Choroid plexus epithelial cell (primary cell): Measurements from ENCODE around the gene ZFAND2B.

Experiments
- DNase-seq: peaks from one replicate; pipeline ENCODE4 v3.0.0-alpha.2; 2010; ENCODE audit warnings: low read depth
- H3K4me3 ChIP-seq: 2 replicates; pipeline ENCODE4 v1.5.1; 2011; ENCODE audit warnings: low read depth, mild to moderate bottlenecking, control low read depth, low read length, moderate library complexity
- CTCF ChIP-seq: conservative IDR thresholded peaks from 2 replicates; pipeline ENCODE4 v1.5.1; 2011; ENCODE audit warnings: low read depth, mild to moderate bottlenecking, control low read depth, inconsistent platforms, low read length, moderate library complexity

Gene ZFAND2B

GRCh38 chr2:219171231-219171651, 35.3 kb upstream of the ZFAND2B start:
- TF ChIP-seq CTCF = peak; percentile 80
- H3K4me3 ChIP-seq = no peak overlapping the region
- DNase-seq = peak; percentile 88

- no peak for DNase-seq
- no peak for TF ChIP-seq CTCF
- no peak overlapping the region for H3K4me3 ChIP-seq
Observed at GRCh38 chr2:219172231-219173154, 34.1 kb upstream of the ZFAND2B start.

GRCh38 chr2:219173176-219173575, 33.4 kb upstream of the ZFAND2B start:
- no peak for DNase-seq
- TF ChIP-seq CTCF = no peak
- H3K4me3 ChIP-seq = no peak overlapping the region

- no peak for DNase-seq
- H3K4me3 ChIP-seq = no peak overlapping the region
- TF ChIP-seq CTCF = no peak
Observed at GRCh38 chr2:219174146-219174545, 32.4 kb upstream of the ZFAND2B start.

DNA sequence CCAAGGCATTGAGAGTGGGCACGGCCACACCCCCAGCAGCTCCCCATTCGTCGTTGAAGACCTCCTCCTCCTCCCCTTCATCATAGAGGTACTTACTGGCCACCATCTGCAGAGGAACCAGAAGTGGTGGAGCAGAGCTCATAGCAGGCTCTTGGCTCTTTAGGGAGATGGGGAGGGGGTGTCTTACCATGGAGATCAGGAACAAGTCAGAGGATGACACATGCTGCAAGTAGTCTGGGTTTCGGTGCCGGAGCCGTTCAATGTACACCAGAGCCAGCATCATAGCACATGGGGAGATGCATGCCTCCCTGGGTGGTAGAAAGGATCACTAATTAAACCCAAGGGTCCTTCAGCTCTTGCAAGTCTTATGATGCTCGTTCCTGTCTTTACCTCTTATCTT, 31.8 kb upstream of the ZFAND2B start:
- no peak for DNase-seq
- H3K4me3 ChIP-seq = no peak overlapping the region

DNA sequence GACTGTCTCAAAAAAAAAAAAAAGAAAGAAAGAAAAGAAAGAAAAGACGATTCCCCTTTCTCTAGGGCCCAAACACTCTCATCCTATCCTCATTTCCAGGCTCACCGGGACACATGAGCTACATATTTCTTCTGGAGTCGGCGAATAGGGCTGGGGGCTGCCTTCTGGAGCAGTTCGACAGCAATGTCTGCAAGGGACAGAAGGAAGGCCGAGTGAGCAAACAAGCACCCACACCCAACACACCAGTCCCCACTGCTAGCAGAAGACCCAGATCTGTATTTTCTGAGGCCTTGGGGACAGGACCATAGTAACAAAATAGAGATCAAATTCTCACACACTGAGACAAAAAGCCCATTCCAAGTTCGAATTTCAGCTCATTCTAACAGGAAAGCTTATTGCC, 31.1 kb upstream of the ZFAND2B start:
- TF ChIP-seq CTCF = no peak
- no peak overlapping the region for H3K4me3 ChIP-seq

More for the DNA sequence above, 31.8 kb upstream of the ZFAND2B start:
- TF ChIP-seq CTCF = no peak

More for the DNA sequence above, 31.1 kb upstream of the ZFAND2B start:
- no peak for DNase-seq
